ENCODE results near the gene SYTL1.
A peak's percentile ranks its signal among the peaks of the same experiment; 100 is the strongest.

SYTL1 gene

GRCh38 chr1:27341525-27342252 lies at the start of gene SYTL1:
Gene SYTL1, plus strand, starts transcription at chr1:27342022. Its CDS starts 3,313 bp downstream, at chr1:27345335.
- DNase-seq, result no peak

DNA sequence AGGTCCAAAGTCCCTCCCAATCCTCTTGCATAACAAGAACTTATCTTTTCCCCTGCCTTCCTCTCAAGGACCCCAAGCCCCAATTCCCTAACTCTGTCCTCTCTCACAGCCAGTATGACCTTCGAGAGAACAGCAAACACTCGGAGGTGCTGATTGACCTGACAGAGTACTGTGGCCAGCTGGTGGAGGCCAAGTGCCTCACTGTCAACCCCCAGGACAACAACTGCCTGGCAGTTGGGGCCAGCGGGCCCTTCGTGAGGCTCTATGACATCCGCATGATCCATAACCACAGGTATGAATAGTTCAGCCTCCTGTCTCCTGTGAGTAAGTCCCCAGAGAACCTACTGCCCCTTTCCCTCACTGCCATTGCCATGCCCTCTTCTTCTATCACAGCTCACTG lies 49.7 kb upstream of the SYTL1 start:
- DNase-seq, result no peak

- no peak for DNase-seq
These were observed 47.9 kb upstream of the SYTL1 start for GRCh38 chr1:27293915-27294314.

DNA sequence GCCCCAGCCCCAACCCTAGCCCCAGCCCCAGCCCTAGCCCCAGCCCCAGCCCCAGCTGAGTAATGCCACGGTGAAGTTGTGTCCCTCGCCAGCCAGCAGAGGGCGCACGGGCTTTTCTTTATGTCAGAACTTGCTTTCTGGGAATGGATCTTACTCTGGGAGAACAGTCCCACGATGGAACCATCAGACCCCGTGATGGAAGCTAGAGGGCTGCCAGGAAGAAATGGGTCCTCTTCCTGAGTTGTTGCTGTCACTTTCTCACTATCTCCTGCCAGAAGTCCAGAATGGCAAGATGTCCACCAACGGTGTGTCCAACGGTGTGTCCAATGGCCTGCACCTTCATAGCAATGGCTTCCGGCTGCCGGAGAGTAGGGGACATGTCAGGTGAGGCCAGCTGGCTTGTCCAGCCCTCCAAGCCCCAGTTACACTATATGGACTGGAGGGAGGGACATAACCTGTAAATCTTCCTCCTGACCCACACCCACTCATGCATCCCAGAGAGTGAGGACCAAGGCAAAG lies 45.0 kb upstream of the SYTL1 start:
- peak in 46 of 56 donors; percentile 3 to 81 (median 32) for DNase-seq

GRCh38 chr1:27297903-27298302 lies 43.9 kb upstream of the SYTL1 start:
- no peak for DNase-seq

DNA sequence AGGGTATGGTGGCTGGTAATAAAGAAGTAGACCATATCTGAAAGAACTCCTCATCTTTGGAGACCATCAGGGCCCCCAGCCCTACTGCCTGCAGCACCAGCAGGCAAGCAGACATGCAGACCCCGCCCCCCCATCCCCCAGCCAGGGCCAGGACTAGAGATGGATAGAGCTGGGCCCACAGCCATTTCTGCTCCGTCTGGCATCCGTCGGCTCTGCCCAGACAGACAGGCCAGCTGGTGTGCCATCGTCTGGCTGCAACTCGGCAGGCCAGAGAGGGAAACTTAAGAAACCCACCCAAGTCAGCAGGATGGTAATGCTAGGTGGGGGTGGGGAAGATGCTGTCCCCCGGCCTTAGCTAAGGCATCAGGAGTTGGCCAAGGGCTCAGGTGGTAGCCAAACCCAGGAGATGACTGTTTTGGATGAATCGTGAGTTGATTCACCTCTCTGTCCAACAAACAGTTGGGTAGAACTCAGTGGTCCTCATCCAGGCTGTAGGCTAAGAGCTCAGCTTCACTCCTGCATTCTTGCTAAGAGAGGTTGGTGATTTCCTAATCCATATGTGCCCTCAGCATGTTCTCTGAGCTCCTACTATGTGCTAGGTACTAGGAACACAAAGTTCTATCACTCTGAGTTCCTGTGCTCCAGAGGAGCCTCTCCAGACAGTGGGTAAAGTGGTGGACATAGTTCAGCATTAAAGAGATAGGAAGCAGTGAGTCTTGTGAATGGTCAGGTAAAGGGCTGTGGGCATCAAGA lies 43.0 kb upstream of the SYTL1 start:
- DNase-seq, result no peak

- DNase-seq, result peak in 33 of 56 donors; percentile 3 to 50 (median 26)
These were observed 42.2 kb upstream of the SYTL1 start for GRCh38 chr1:27299385-27300271.

- peak in 53 of 56 donors; percentile 28 to 88 (median 75) for DNase-seq
These were observed 41.3 kb upstream of the SYTL1 start for GRCh38 chr1:27300341-27301051.

DNA sequence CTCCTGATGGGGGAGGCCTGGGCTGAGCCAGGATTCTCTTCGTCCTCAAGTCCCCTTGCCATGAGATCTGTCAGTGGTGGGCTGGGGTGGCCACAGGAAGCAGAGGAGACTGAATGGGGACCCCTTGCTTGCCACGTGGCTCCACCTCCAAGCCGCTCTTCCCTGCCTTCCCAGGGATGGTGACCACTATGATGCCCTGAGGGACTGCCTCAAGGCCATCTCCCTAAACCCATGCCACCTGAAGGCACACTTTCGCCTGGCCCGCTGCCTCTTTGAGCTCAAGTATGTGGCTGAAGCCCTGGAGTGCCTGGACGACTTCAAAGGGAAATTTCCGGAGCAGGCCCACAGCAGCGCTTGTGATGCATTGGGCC lies 40.8 kb upstream of the SYTL1 start:
- no peak for DNase-seq

- no peak for DNase-seq
These were observed 40.1 kb upstream of the SYTL1 start for GRCh38 chr1:27301582-27302199.

DNA sequence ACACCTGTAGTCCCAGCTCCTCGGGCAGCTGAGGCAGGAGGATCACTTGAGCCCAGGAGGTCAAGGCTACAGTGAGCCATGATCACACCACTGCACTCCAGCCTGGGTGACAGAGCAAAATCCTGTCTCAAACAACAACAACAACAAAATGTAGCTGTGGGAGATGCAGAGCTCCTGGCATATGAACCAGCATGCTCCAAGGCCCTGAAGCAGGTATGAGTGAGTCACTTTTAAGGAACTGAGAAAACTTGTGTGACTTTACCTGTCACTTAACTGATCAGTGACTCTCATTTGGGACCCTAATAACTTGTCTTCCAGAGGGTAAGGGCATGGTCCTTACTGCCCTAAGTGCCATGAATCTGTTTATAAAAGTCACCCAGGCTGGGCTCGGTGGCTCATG lies 39.2 kb upstream of the SYTL1 start:
- DNase-seq, result no peak

- no peak for DNase-seq
These were observed 38.3 kb upstream of the SYTL1 start for GRCh38 chr1:27303509-27303908.

DNA sequence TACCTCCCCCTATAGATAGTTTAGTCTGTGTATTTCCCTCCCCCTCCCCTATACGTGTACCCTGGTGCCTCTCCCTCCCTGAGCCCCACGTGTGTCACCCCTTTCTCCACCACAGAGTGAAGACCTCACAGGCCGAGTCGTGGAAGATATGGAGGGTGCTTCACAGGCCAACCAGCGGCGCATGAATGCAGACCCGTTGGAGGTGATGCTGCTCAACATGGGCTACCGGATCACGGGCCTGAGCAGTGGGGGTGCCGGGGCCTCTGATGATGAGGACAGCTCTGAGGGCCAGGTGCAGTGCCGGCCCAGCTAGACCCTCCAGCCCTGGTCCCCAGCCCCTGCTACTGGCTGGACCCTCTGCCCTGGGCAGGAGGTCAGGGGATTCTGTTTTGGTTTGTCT lies 35.8 kb upstream of the SYTL1 start:
- no peak for DNase-seq

- DNase-seq, result no peak
These were observed 34.7 kb upstream of the SYTL1 start for GRCh38 chr1:27306892-27307761.

- no peak for DNase-seq
These were observed 33.8 kb upstream of the SYTL1 start for GRCh38 chr1:27307874-27308598.

DNA sequence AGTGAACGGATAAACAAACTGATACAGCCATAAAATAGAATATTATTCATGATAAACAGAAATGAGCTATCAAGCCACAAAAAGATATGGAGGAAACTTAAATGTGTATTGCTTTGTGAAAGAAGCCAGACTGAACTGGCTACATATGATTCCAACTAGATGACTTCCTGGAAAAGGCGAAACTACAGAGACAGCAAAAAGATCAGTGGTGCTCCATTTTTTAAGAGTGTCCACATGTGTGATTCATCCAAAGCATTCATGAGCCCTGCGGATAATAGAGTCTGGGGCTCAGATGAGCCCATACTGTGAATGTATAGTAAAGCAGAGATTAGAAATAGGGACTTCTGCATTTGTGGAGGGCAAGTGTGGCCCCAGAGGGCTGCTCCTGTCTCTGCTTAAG lies 27.7 kb upstream of the SYTL1 start:
- no peak for DNase-seq

GRCh38 chr1:27314737-27315136 lies 27.1 kb upstream of the SYTL1 start:
- no peak for DNase-seq

DNA sequence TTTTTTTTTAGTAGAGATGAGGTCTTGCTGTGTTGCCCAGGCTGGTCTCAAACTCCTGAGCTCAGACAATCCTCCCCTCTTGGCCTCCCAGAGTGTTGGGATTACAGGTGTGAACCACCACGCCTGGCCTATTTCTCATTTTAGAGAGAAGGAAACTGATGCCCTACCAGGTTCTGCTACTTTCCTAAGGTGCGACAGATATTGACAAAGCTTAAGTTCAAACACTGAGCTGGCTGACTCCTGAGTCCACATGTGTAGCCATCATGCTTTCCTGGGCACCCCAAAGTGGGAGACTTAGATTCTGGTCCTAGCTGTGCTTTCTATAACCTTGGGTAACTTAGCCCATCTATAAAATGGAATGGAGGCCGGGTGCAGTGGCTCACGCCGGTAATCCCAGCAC lies 25.0 kb upstream of the SYTL1 start:
- no peak for DNase-seq

GRCh38 chr1:27318136-27318535 lies 23.7 kb upstream of the SYTL1 start:
- DNase-seq, result no peak
